ENCODE measurements around the gene CHCHD4.

CHCHD4 gene

GRCh38 chr3:14133188-14133800 lies 8.6 kb upstream of the CHCHD4 start:
- no peak overlapping the region for H3K4me3 ChIP-seq (ENCODE audit: control insufficient read depth, low read depth, low read length)
- TF ChIP-seq CTCF (IDR thresholded peaks at IDR 0.05; ENCODE audit: control insufficient read depth, insufficient read depth, low read depth, low read length, missing control alignments), result no peak
- no peak for DNase-seq (ENCODE audit: low read depth)

GRCh38 chr3:14132689-14133088 lies 8.0 kb upstream of the CHCHD4 start:
- H3K4me3 ChIP-seq (ENCODE audit: control insufficient read depth, low read depth, low read length), result no peak overlapping the region
- no peak for DNase-seq (ENCODE audit: low read depth)
- no peak for TF ChIP-seq CTCF (IDR thresholded peaks at IDR 0.05; ENCODE audit: control insufficient read depth, insufficient read depth, low read depth, low read length, missing control alignments)

GRCh38 chr3:14132120-14132519 lies 7.5 kb upstream of the CHCHD4 start:
- no peak overlapping the region for H3K4me3 ChIP-seq (ENCODE audit: control insufficient read depth, low read depth, low read length)
- DNase-seq (ENCODE audit: low read depth), result no peak
- no peak for TF ChIP-seq CTCF (IDR thresholded peaks at IDR 0.05; ENCODE audit: control insufficient read depth, insufficient read depth, low read depth, low read length, missing control alignments)

- no peak for DNase-seq (ENCODE audit: low read depth)
- no peak overlapping the region for H3K4me3 ChIP-seq (ENCODE audit: control insufficient read depth, low read depth, low read length)
- TF ChIP-seq CTCF (IDR thresholded peaks at IDR 0.05; ENCODE audit: control insufficient read depth, insufficient read depth, low read depth, low read length, missing control alignments), result no peak
Measured at GRCh38 chr3:14131134-14131533, 6.5 kb upstream of the CHCHD4 start.

- no peak for DNase-seq (ENCODE audit: low read depth)
- no peak for TF ChIP-seq CTCF (IDR thresholded peaks at IDR 0.05; ENCODE audit: control insufficient read depth, insufficient read depth, low read depth, low read length, missing control alignments)
- no peak overlapping the region for H3K4me3 ChIP-seq (ENCODE audit: control insufficient read depth, low read depth, low read length)
Measured at GRCh38 chr3:14130707-14131106, 6.0 kb upstream of the CHCHD4 start.

- no peak for TF ChIP-seq CTCF (IDR thresholded peaks at IDR 0.05; ENCODE audit: control insufficient read depth, insufficient read depth, low read depth, low read length, missing control alignments)
- H3K4me3 ChIP-seq (ENCODE audit: control insufficient read depth, low read depth, low read length), result no peak overlapping the region
- DNase-seq (ENCODE audit: low read depth), result no peak
Measured at GRCh38 chr3:14130230-14130629, 5.6 kb upstream of the CHCHD4 start.

- TF ChIP-seq CTCF (IDR thresholded peaks at IDR 0.05; ENCODE audit: control insufficient read depth, insufficient read depth, low read depth, low read length, missing control alignments), result no peak
- no peak for DNase-seq (ENCODE audit: low read depth)
- H3K4me3 ChIP-seq (ENCODE audit: control insufficient read depth, low read depth, low read length), result no peak overlapping the region
Measured at GRCh38 chr3:14129296-14129695, 4.6 kb upstream of the CHCHD4 start.

All from AG09309 (cell line).